ENCODE data around the gene PMM1. TPM values are rescaled to one million over a fixed set of nuclear protein-coding genes. Genes with fewer than 3 reads are reported as not detected.
"Not testable (repeated sequence)": the region's sequence is repeated elsewhere in the genome, so short reads cannot be mapped to it uniquely, and the experiment has no call there.

PMM1 gene
- total RNA-seq, 4 donors from 2014 or later, result 44.0 to 60.4 (median 50.1) TPM

GRCh38 chr22:41598891-41599635 is 9.4 kb upstream of the PMM1 start:
- 63 to 67% methylated on average over 8 of the region's 8 CpGs for WGBS, 2 donors
- TF ChIP-seq CTCF (IDR thresholded peaks at IDR 0.05) (no peak), POLR2A (IDR thresholded peaks at IDR 0.05) (no peak)
- DNase-seq (ENCODE audit: low spot score in 2 of 2), result no peak
- no peak overlapping the region for H3K4me3 ChIP-seq (ENCODE audit: low read depth, poor library complexity, severe bottlenecking)
- intact Hi-C loops (cut with DNase I; ENCODE audit: low total_unique reads), result loop anchor here (10.0 kb wide), 1 partner anchor 204 kb away; no protein-coding TSS in a partner anchor

GRCh38 chr22:41598081-41598480 is 8.4 kb upstream of the PMM1 start:
- no peak for DNase-seq (ENCODE audit: low spot score in 2 of 2)
- H3K4me3 ChIP-seq (ENCODE audit: low read depth, poor library complexity, severe bottlenecking), result no peak overlapping the region
- no peak for TF ChIP-seq POLR2A (IDR thresholded peaks at IDR 0.05)
- no peak for TF ChIP-seq CTCF (IDR thresholded peaks at IDR 0.05)
- WGBS, 2 donors, result 74 to 87% methylated on average over 5 of the region's 5 CpGs
- intact Hi-C loops (cut with DNase I; ENCODE audit: low total_unique reads), result loop anchor here (10.0 kb wide), 1 partner anchor 203 kb away; no protein-coding TSS in a partner anchor

GRCh38 chr22:41597635-41597953 is 8.0 kb upstream of the PMM1 start:
- H3K4me3 ChIP-seq (ENCODE audit: low read depth, poor library complexity, severe bottlenecking), result no peak overlapping the region
- TF ChIP-seq CTCF (IDR thresholded peaks at IDR 0.05) (no peak), POLR2A (IDR thresholded peaks at IDR 0.05) (no peak)
- no peak for DNase-seq (ENCODE audit: low spot score in 2 of 2)
- 58 to 61% methylated on average over 2 of the region's 2 CpGs for WGBS, 2 donors
- intact Hi-C loops (cut with DNase I; ENCODE audit: low total_unique reads), result loop anchor here (10.0 kb wide), 1 partner anchor 203 kb away; no protein-coding TSS in a partner anchor

- intact Hi-C loops (cut with DNase I; ENCODE audit: low total_unique reads), result loop anchor here (10.0 kb wide), 1 partner anchor 202 kb away; no protein-coding TSS in a partner anchor
- 50 to 59% methylated on average over 13 of the region's 13 CpGs for WGBS, 2 donors
- DNase-seq (ENCODE audit: low spot score in 2 of 2), result peak in 1 of 2 donors; percentile 28
- TF ChIP-seq CTCF (IDR thresholded peaks at IDR 0.05) (no peak), POLR2A (IDR thresholded peaks at IDR 0.05) (no peak)
- H3K4me3 ChIP-seq (ENCODE audit: low read depth, poor library complexity, severe bottlenecking), result no peak overlapping the region
Measured at GRCh38 chr22:41596776-41597634, 7.4 kb upstream of the PMM1 start.

- no peak for TF ChIP-seq CTCF (IDR thresholded peaks at IDR 0.05)
- no peak for TF ChIP-seq POLR2A (IDR thresholded peaks at IDR 0.05)
- WGBS, 2 donors, result 83 to 93% methylated on average over 5 of the region's 5 CpGs
- H3K4me3 ChIP-seq (ENCODE audit: low read depth, poor library complexity, severe bottlenecking), result no peak overlapping the region
- intact Hi-C loops (cut with DNase I; ENCODE audit: low total_unique reads), result loop anchor here (10.0 kb wide), 1 partner anchor 201 kb away; no protein-coding TSS in a partner anchor
- no peak for DNase-seq (ENCODE audit: low spot score in 2 of 2)
Measured at GRCh38 chr22:41595703-41596102, 6.1 kb upstream of the PMM1 start.

GRCh38 chr22:41593336-41593960 is 3.8 kb upstream of the PMM1 start:
- not testable (repeated sequence) for H3K4me3 ChIP-seq (ENCODE audit: low read depth, poor library complexity, severe bottlenecking); DNase-seq (ENCODE audit: low spot score in 2 of 2)
- 94 to 95% methylated on average over 27 to 41 of the region's 51 CpGs for WGBS, 2 donors
- intact Hi-C loops (cut with DNase I; ENCODE audit: low total_unique reads), result loop anchor here (10.0 kb wide), 1 partner anchor 199 kb away; no protein-coding TSS in a partner anchor
